Fibroblast of lung (primary cell): ENCODE measurements around the gene DCST2.

Experiments used
- EZH2 ChIP-seq: IDR thresholded peaks from 2 replicates; pipeline ENCODE4 v1.5.1; 2012; ENCODE audit warnings: low read length, control low read depth, mild to moderate bottlenecking; ENCODE audit errors: missing control alignments
- TF ChIP-seq, protein P1 (sequence below), 2 donors: IDR thresholded peaks in 1 of 2; conservative IDR thresholded peaks in 1 of 2; 1 replicate in 1 of 2; 2 replicates in 1 of 2; pipeline ENCODE4 v1.5.1; 2011 to 2012; ENCODE audit warnings: low read length in 2 of 2, control low read depth in 1 of 2, inconsistent platforms in 1 of 2, low read depth in 1 of 2, mild to moderate bottlenecking in 1 of 2

- no peak for TF ChIP-seq EZH2
- TF ChIP-seq, protein P1, sequence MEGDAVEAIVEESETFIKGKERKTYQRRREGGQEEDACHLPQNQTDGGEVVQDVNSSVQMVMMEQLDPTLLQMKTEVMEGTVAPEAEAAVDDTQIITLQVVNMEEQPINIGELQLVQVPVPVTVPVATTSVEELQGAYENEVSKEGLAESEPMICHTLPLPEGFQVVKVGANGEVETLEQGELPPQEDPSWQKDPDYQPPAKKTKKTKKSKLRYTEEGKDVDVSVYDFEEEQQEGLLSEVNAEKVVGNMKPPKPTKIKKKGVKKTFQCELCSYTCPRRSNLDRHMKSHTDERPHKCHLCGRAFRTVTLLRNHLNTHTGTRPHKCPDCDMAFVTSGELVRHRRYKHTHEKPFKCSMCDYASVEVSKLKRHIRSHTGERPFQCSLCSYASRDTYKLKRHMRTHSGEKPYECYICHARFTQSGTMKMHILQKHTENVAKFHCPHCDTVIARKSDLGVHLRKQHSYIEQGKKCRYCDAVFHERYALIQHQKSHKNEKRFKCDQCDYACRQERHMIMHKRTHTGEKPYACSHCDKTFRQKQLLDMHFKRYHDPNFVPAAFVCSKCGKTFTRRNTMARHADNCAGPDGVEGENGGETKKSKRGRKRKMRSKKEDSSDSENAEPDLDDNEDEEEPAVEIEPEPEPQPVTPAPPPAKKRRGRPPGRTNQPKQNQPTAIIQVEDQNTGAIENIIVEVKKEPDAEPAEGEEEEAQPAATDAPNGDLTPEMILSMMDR (conservative IDR thresholded peaks at IDR 0.05 in 1 of 2, IDR thresholded peaks at IDR 0.05 in 1 of 2; ENCODE audit: low read depth in 1 of 2, low read length in 2 of 2) = no peak
Measured at GRCh38 chr1:154969246-154969645, 64.3 kb downstream of the DCST2 start.
